GM21723 (cell line): Measurements from ENCODE around the gene JMJD8.
"Not testable (repeated sequence)": the region's sequence is repeated elsewhere in the genome, so short reads cannot be mapped to it uniquely, and the experiment has no call there.

Experiments used
- ATAC-seq: cut with Tn5 transposase; IDR thresholded peaks from one replicate; pipeline ENCODE4 v1.9.1; 2021; ENCODE audit warnings: mild to moderate bottlenecking, moderate library complexity; ENCODE audit not compliant: unreplicated experiment

JMJD8 gene

GRCh38 chr16:722835-723633 lies 38.9 kb upstream of the JMJD8 start:
- no peak for ATAC-seq

- no peak for ATAC-seq
Observed at GRCh38 chr16:721765-722540, 37.8 kb upstream of the JMJD8 start.

- peak; percentile 55 for ATAC-seq
Observed at GRCh38 chr16:720990-721764, 37.0 kb upstream of the JMJD8 start, which contains the start of gene ANTKMT. ANTKMT (plus strand) TSS chr16:721146; CDS start chr16:721275, 129 bp downstream.

GRCh38 chr16:720447-720989 lies 36.4 kb upstream of the JMJD8 start:
- peak; percentile 21 for ATAC-seq

GRCh38 chr16:719815-720446 lies 35.8 kb upstream of the JMJD8 start:
- no peak for ATAC-seq

- no peak for ATAC-seq
Observed at GRCh38 chr16:718922-719321, 34.8 kb upstream of the JMJD8 start.

- ATAC-seq, result no peak
Observed at GRCh38 chr16:718389-718788, 34.3 kb upstream of the JMJD8 start.

- no peak for ATAC-seq
Observed at GRCh38 chr16:717450-718245, 33.5 kb upstream of the JMJD8 start.

GRCh38 chr16:716768-717325 lies 32.7 kb upstream of the JMJD8 start:
- ATAC-seq, result no peak

- ATAC-seq, result no peak
Observed at GRCh38 chr16:716200-716568, 32.0 kb upstream of the JMJD8 start.

- peak; percentile 8 for ATAC-seq
Observed at GRCh38 chr16:715477-716199, 31.5 kb upstream of the JMJD8 start.

- ATAC-seq, result peak; percentile 55
Observed at GRCh38 chr16:714558-715476, 30.7 kb upstream of the JMJD8 start, which contains the start of gene METRN. METRN (plus strand) TSS chr16:715118; CDS start chr16:715290, 172 bp downstream.

GRCh38 chr16:714079-714478 lies 29.9 kb upstream of the JMJD8 start:
- ATAC-seq, result no peak

GRCh38 chr16:712740-713250 lies 28.7 kb upstream of the JMJD8 start:
- not testable (repeated sequence) for ATAC-seq

GRCh38 chr16:711548-712320 lies 27.6 kb upstream of the JMJD8 start:
- no peak for ATAC-seq

GRCh38 chr16:711084-711483 lies 26.9 kb upstream of the JMJD8 start:
- no peak for ATAC-seq
